ENCODE results near the gene ACTG2.
"Not testable (repeated sequence)": the region's sequence is repeated elsewhere in the genome, so short reads cannot be mapped to it uniquely, and the experiment has no call there.

Gene ACTG2

GRCh38 chr2:73893764-73894474 lies 1.1 kb downstream of the ACTG2 start:
- no peak for DNase-seq (ENCODE audit: low read depth)

- no peak for DNase-seq (ENCODE audit: low read depth)
Observed at GRCh38 chr2:73894475-73894850, 1.7 kb downstream of the ACTG2 start.

- DNase-seq (ENCODE audit: low read depth), result no peak
Observed at GRCh38 chr2:73894877-73895276, 2.1 kb downstream of the ACTG2 start.

- DNase-seq (ENCODE audit: low read depth), result no peak
Observed at GRCh38 chr2:73895473-73895872, 2.7 kb downstream of the ACTG2 start.

GRCh38 chr2:73896362-73897239 lies 3.8 kb downstream of the ACTG2 start:
- no peak for DNase-seq (ENCODE audit: low read depth)

- no peak for DNase-seq (ENCODE audit: low read depth)
Observed at GRCh38 chr2:73897240-73897583, 4.4 kb downstream of the ACTG2 start.

GRCh38 chr2:73897934-73898333 lies 5.1 kb downstream of the ACTG2 start:
- DNase-seq (ENCODE audit: low read depth), result no peak

- no peak for DNase-seq (ENCODE audit: low read depth)
Observed at GRCh38 chr2:73899801-73900336, 7.1 kb downstream of the ACTG2 start.

GRCh38 chr2:73901143-73901542 lies 8.3 kb downstream of the ACTG2 start:
- no peak for DNase-seq (ENCODE audit: low read depth)

- DNase-seq (ENCODE audit: low read depth), result no peak
Observed at GRCh38 chr2:73902284-73902683, 9.5 kb downstream of the ACTG2 start.

- no peak for DNase-seq (ENCODE audit: low read depth)
Observed at GRCh38 chr2:73903313-73903712, 10.5 kb downstream of the ACTG2 start.

GRCh38 chr2:73903949-73904613 lies 11.3 kb downstream of the ACTG2 start:
- DNase-seq (ENCODE audit: low read depth), result not testable (repeated sequence)

GRCh38 chr2:73904952-73905351 lies 12.1 kb downstream of the ACTG2 start:
- DNase-seq (ENCODE audit: low read depth), result no peak

- DNase-seq (ENCODE audit: low read depth), result no peak
Observed at GRCh38 chr2:73906847-73907505, 14.2 kb downstream of the ACTG2 start.

GRCh38 chr2:73907840-73908452 lies 15.1 kb downstream of the ACTG2 start:
- DNase-seq (ENCODE audit: low read depth), result peak; percentile 17

GRCh38 chr2:73908689-73909652 lies 16.2 kb downstream of the ACTG2 start:
- no peak for DNase-seq (ENCODE audit: low read depth)

- no peak for DNase-seq (ENCODE audit: low read depth)
Observed at GRCh38 chr2:73910873-73911547, 18.2 kb downstream of the ACTG2 start.

- DNase-seq (ENCODE audit: low read depth), result no peak
Observed at GRCh38 chr2:73911548-73912208, 18.9 kb downstream of the ACTG2 start.

GRCh38 chr2:73913414-73914054 lies 20.7 kb downstream of the ACTG2 start:
- DNase-seq (ENCODE audit: low read depth), result no peak
